GM18499 (cell line): ENCODE measurements around the gene CENPL.
A peak's percentile ranks its signal among the peaks of the same experiment; 100 is the strongest.
"Not testable (repeated sequence)": the region's sequence is repeated elsewhere in the genome, so short reads cannot be mapped to it uniquely, and the experiment has no call there.

Experiments
- ATAC-seq: cut with Tn5 transposase; IDR thresholded peaks from one replicate; pipeline ENCODE4 v1.9.1; 2021; ENCODE audit warnings: moderate number of reproducible peaks; ENCODE audit not compliant: insufficient read depth, unreplicated experiment

CENPL gene

DNA sequence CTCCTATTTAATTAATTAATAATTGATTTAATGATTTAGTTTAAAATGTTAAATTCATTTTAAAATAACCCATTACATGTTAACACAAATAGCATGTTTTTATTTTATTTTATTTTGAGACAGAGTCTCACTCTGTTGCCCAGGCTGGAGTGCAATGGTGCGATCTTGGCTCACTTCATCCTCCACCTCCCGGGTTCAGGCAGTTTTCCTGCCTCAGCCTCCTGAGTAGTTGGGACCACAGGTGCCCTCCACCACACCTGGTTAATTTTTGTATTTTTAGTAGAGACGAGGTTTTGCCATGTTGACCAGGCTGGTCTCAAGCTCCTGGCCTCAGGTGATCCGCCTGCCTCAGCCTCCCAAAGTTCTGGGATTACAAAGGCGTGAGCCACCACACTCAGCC, 34.9 kb upstream of the CENPL start:
- not testable (repeated sequence) for ATAC-seq

DNA sequence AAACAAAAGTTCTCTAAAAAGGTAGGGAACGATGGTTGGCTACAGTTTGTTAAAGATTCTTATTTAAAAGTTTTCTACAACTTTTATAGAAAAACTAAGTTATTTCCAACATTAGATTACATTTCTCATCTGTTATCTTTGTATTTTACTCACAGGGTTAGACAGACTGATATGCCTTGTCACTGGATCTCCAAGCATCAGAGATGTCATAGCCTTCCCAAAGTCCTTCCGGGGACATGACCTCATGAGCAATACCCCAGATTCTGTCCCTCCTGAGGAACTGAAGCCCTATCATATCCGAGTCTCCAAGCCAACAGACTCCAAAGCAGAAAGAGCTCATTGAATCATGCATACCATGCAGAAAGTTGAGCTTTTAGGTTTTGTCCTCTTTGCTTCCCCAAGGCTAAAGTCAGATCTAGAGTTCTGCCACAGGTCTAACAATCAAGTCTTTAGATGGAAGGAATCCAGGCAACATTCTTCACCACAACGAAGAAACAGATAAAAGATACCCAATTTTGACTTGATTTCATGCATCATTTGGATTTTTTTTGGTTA, 32.8 kb upstream of the CENPL start:
- ATAC-seq, result no peak

DNA sequence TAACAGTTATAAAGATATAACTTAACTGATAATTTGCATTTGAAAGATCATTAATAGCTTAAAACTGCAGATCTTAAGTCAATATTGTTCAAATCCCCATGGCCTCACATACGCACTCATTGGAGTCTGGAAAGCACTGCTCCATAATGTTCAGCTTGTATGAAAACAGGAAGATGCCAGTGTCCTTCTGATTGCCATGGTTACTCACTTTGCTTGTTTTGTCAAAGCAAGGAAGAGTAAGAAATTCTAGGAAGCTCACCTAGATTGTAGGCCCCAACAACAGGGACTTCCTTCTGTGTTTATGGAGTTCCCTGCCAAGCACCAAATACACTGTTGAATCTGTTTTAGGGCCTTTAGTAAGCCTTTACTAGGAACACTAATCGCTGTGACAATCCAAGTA, 32.2 kb upstream of the CENPL start:
- ATAC-seq, result no peak

DNA sequence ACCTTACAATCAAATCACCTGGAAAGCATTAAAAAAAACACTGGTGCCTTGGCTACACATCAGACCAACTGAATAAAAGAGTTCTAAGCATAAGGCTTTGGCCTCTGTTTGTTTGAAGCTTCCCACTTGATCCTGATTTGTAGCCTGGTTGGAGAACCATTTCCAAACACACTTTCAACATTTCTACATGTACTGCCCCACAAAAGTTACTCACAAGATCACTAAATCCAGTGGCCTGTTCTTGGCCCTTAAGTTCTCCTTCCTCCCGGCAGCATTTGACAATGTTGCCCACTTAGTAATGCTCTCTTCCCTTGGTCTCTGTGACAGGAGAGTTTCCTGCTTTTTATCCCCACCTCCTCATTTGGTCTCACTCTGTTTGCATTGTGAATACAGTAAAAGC, 31.3 kb upstream of the CENPL start:
- no peak for ATAC-seq

DNA sequence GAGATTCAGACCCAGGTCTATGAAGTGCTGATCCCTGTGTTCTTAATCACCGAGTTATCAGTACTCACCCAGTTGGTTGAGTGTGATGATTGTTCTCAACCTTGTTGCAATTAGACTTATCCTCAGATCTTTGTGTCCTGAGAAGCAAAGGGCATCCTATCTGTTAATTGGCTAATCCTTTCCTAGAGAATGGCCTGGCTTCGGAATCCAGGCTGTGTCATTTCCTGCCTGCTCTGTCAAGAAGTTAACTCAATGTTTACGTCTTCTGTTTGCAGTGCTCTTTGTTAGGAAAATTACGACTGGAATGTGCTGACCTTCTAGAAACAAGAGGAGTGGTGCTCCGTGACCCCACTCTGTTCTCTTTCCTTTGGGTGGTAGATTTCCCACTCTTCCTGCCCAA, 28.4 kb upstream of the CENPL start:
- no peak for ATAC-seq

DNA sequence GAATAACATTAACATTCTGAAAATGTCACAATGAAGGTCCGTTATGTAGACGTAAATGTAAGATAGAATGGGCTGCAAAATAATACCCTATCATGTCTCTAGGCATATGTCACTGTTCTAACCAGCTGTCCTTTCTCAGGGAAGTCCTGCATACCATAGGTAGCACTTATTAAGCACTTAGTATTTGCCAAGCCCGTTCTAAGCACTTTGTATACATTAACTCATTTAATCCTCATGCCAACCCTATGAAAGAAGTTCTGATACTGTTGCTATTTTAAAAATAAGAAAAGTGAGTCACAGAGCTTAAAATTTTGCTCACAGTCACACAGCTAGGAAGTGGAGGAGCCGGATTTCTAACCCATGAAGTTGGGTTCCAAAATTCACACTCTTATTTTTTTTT, 27.4 kb upstream of the CENPL start:
- no peak for ATAC-seq

DNA sequence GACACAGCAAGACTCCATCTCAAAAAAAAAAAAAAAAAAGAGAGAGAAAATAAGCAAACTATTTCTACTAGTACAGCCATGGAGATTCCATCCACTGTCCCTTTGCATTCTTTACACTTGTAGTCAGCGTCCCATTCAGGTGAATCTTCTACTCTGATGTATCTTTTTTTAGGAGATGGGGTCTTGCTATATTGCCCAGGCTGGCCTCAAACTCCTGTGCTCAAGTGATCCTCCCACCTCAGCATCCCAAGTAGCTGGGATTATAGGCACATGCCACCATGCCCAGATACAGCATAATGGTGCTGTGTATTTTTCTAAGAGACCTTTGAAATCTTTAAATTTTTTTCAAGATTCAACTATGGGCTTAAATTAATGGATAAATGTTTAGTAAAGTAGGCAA, 8.1 kb upstream of the CENPL start:
- ATAC-seq, result no peak

DNA sequence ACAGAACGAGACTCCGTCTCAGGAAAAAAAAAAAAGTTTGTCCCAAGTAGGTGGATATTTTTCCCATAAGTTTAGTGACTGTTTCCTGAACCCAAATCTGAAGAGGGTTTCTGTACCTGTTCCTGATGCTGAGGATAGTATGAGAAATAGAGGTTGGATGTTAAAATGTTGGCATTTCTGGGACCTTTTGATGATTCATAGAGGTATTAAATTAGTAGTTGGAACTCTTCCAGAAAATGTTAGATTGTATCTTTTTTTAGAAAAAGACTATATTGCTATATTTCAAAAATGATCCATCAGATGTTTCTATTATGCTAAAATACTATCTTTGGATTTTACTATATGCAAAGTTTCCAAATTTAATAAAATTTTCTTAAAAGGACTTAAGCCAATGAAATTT, 2.9 kb upstream of the CENPL start:
- ATAC-seq, result no peak

DNA sequence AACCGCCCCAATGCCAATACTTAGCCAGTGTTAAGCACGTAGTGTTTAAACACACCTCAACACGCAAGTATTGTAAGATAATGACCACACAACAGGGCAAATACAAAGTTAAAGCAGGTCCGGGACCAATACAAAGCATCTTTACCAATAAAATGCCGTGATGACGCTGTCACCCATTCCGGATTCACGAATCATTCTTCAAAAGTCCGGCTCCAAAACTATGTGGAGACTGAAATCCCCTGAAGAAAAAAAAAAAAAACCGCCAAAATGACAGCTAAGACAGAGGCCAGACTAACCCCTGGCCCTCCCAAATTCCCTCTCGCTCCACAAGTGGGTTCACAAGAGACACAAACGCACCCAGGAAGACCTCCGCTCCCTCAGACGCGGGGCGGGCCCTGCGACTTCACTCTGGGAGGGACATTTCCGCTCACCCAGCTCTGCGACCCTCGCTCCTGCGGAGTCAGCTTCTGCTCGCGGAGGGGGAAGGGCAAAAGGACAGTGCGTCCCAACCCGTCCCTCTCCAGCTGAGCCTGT, 835 bp downstream of the CENPL start:
- ATAC-seq, result peak; percentile 32

DNA sequence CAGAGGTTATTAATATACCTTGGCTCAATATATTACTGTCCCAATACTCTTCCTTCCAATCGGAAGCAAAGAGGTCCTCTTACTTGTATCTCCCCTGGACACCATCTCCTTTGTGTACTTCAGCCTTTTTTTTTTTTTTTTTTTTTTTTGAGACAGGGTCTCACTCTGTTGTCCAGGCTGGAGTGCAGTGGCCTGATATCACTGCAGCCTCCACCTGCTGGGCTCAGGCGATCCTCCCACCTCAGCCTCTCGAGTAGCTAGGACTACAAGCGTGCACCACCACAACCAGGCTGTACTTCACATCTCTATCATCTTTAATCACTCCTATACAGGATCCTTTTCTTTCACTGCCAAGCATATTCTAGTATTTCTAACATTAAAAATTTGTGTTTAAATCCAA, 3.0 kb downstream of the CENPL start:
- ATAC-seq, result no peak

DNA sequence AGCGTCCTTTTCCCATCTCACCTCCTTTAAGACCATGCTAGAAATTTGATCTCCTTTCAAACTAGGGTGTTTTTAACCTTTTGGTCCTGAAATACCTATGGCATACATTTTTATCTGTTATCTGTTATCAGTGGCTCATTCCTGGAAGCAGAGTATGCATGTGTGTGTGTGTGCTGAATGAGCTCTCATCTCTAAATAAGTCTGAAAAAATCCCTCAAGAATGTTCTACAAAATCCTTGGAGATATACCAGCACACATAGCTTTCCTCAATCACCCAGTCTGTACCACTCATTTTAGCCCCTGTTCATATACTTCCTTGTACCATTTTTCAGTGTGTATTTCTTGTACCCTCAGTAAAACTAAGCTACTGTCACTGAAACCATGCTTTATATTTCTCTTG, 6.2 kb downstream of the CENPL start:
- no peak for ATAC-seq

DNA sequence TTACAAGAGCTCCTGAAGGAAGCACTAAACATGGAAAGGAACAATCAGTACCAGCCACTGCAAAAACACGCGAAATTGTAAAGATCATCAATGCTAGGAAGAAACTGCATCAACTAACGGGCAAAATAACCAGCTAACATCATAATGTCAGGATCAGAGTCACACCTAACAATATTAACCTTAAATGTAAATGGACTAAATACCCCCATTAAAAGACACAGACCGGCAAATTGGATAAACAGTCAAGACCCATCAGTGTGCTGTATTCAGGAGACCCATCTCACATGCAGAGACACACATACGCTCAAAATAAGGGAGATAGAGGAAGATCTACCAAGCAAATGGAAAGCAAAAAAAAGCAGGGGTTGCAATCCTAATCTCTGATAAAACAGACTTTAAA, 11.0 kb downstream of the CENPL start:
- not testable (repeated sequence) for ATAC-seq

DNA sequence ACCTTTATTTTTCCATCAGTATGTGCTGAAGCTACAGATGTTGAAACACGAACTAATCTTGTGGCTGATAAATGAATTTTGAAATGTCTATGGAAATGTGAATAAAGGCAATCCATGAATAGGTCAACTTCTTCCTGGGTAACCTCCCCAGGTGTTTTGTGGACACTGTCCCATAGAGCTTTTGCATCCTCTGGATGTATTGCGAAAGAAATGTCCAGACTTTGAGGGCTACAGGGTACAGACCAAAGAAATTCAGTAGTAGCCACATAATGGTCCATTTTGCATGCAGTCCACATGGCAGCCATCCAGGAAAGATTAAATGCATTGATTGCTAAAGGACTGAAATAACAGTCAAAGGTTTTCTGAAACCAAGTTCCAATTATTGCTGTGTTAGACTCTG, 21.7 kb downstream of the CENPL start:
- ATAC-seq, result no peak

DNA sequence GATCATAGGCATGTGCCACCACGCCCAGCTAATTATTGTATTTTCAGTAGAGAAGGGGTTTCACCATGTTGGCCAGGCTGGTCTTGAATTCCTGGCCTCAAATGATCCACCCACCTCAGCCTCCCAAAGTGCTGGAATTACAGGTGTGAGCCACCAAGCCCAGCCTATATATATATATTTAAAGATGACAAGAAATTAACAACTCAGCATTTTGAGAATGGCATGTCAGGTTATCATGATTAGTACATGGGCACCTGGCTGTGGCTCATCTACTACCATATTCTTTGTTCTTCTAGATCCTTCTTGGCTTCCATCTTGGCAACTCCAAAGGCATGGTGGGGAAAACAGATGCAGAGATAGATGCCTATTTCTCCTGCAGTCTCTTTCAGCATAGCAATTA, 24.7 kb downstream of the CENPL start:
- ATAC-seq, result not testable (repeated sequence)

DNA sequence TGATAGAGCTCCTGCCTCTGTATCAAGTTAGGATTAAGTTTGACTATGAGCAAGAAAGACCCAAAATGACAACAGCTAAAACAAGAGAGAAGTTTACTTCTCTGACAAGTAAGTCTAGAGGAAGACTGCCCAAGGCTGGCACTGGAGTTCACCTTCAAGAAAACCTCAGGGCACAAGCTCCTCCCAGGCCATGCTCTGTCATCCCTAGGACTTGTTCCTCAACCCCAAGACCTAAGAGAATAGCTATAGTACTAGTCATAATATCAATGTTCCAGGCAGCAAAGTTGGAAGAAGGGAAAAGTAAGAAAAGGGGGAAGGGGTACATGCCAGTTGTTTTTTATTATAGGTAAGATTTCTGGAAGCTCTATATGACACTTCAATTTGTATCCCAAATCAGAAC, 26.6 kb downstream of the CENPL start:
- no peak for ATAC-seq

DNA sequence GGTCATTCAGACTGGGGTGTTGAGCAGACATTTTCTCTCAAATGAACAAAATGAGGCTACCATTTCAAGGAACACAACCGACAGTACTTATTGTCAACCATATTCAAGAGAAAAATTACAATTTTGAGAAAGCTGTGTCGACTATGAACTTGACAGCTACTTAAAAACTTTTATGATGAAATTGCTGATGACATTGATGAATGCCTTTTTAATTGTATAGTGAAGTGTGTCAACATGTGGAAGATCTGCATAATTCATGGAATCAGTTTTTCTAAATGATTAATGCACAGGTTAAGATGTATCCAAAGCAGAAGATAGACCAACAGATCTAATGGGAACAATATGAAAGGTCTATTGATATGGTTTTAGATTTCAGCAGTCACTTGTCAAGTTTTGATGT, 34.8 kb downstream of the CENPL start:
- no peak for ATAC-seq

DNA sequence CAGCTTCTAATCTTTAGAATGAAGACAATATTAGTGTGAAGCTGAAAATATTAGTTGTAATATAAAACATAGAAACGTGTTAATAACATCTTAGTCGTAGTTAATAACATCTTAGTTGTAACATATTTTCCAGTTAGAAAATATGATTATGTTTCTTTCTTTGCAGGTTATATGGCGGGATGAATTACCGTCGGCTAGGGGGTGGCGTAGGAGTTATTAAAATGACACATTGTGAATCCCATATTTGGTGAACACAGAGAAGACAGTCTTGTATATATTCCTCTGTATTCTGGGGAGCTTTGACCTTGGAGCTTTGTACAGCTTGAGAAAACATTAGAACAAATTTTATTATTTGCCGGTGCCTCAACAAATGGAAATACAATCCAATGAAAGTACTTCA, 39.7 kb downstream of the CENPL start:
- ATAC-seq, result no peak

DNA sequence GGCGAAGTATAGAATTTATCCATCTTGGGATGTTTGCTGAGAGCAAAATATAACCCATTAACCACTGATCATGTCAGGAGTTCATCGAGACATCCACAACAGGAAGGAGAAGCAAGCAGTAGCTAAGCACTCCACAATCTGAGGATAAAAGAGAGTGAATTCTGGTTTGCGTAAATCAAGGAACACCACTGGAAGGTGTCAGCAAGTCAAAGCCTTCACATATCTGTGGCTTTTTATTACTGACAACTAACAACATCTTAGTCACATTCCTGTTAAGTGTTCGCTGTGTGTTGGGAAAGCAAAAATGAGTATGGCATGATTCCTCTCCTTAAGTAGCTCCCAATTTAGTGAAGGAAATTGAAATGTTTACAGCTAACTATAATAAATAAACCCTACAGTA, 44.7 kb downstream of the CENPL start:
- no peak for ATAC-seq

DNA sequence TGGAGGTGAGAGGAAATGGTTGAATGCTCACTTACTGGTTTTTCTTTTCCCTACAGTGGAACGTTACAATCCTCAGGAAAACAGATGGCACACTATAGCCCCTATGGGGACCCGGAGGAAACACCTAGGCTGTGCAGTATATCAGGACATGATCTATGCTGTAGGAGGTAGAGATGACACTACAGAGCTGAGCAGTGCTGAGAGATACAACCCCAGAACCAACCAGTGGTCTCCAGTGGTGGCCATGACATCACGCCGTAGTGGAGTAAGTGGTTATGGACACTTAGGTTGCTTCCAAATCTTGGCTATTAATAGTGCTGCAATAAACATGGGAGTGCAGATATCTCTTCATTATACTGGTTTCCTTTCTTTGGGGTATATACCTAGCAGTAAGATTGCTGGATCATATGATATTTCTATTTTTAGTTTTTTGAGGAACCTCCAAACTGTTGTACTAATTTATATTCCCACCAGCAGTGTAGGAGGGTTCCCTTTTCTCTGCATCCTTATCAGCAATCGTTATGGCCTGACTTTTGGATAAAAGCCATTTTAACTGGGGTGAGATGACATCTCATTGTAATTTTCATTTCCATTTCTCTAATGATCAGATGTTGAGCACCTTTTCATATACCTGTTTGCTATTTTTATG, 49.0 kb downstream of the CENPL start:
- ATAC-seq, result no peak

DNA sequence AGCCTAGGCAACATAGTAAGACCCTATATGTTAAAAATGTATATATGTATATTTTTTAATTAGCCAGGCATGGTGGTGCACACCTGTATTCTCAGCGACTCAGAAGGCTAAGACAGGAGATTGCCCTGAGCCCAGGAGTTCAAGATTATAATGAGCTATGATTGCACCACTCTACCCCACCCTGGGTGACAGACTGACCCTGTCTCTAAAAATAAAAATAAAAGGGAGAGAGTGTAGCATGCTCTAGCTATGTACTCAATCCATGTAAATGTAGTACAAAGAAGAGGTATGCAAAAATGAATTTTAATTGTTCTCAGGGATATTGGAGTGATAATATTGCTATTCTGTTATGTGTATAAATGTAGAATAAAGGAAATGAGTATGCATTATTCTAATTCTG, 53.1 kb downstream of the CENPL start:
- no peak for ATAC-seq

DNA sequence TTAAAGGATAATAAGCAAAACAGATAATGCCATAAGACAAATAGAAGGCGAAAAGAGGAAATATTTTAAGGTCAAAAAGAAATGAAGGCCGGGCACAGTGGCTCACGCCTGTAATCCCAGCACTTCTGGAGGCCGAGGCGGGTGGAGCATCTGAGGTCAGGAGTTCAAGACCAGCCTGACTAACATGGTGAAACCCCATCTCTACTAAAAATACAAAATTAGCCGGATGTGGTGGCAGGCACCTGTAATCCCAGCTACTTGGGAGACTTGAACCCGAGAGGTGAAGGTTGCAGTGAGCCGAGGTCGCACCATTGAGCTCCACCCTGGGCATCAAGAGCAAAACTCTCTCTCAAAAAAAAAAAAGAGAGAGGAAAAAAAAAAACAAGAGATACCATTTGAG, 54.4 kb downstream of the CENPL start:
- not testable (repeated sequence) for ATAC-seq

DNA sequence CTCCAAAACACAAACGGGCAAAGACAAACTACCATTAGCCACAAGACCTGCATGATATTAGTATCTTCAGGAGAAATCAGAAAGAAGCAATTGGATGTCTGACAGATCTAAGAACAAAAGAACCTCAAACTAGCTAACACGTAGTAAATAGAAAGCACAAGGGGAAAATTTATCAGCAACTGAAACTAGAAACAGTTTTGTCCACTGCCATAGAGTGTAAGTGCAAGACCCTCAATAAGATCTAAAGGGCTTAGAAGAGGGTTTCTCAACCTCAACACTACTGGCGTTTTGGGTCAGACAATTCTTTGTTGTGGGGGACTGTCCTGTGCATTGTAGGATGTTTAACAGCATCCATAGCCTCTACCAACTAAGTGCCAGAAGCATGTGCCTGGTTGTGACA, 55.9 kb downstream of the CENPL start:
- no peak for ATAC-seq
